Gastrocnemius medialis (tissue), 4 donors: ENCODE data around the gene DEGS1. TPM values are rescaled to one million over a fixed set of nuclear protein-coding genes. Genes with fewer than 3 reads are reported as not detected.

Experiments used
- ATAC-seq, 2 donors: fragments of 150-250 bp; one replicate each; pipeline ENCODE4 v1.9.1; 2016
- DNase-seq, 2 donors: peaks; one replicate each; pipeline ENCODE4 v3.0.0-alpha.2; 2019
- H3K27ac ChIP-seq, 4 donors: fragments of 200-600 bp; sonication (generic); 1 replicate in 1 of 4; 2 replicates in 3 of 4; pipeline ENCODE4 v1.5.1; 2016 to 2018; ENCODE audit warnings: mild to moderate bottlenecking in 2 of 4, moderate library complexity in 1 of 4
- H3K27me3 ChIP-seq, 3 donors: fragments of 200-600 bp; sonication (generic) in 2 of 3; 1 replicate in 1 of 3; 2 replicates in 2 of 3; pipeline versions ENCODE4 v1.5.1 to v1.6.0; 2016 to 2019; ENCODE audit warnings: mild to moderate bottlenecking in 1 of 3, moderate library complexity in 1 of 3
- H3K36me3 ChIP-seq, 2 donors: fragments of 200-600 bp; sonication (generic) in 1 of 2; one replicate each; pipeline ENCODE4 v1.5.1; 2017 to 2018
- H3K4me1 ChIP-seq, 2 donors: fragments of 200-600 bp; sonication (generic) in 1 of 2; one replicate each; pipeline ENCODE4 v1.5.1; 2016 to 2017; ENCODE audit warnings: mild to moderate bottlenecking in 2 of 2
- H3K4me3 ChIP-seq, 4 donors: fragments of 200-600 bp; sonication (generic) in 3 of 4; 1 replicate in 1 of 4; 2 replicates in 3 of 4; pipeline ENCODE4 v1.5.1; 2016 to 2019; ENCODE audit warnings: mild to moderate bottlenecking in 2 of 4
- H3K9me3 ChIP-seq, 3 donors: fragments of 200-600 bp; sonication (generic) in 2 of 3; 1 replicate in 1 of 3; 2 replicates in 2 of 3; pipeline ENCODE4 v1.5.1; 2016 to 2019
- CTCF ChIP-seq, 5 experiments: fragments of 450-650 bp in 3 of 5; fragments of 200-600 bp in 2 of 5; sonication (generic) in 2 of 5; IDR thresholded peaks in 4 of 5; conservative IDR thresholded peaks in 1 of 5; 1 replicate in 4 of 5; 2 replicates in 1 of 5; pipeline ENCODE4 v1.5.1; 2016 to 2019; ENCODE audit warnings: antibody characterized with exemption in 5 of 5, mild to moderate bottlenecking in 3 of 5, moderate library complexity in 3 of 5
- POLR2A ChIP-seq, 2 donors: fragments of 450-650 bp; IDR thresholded peaks; one replicate each; pipeline ENCODE4 v1.6.1; 2017; ENCODE audit warnings: antibody characterized with exemption in 2 of 2, mild to moderate bottlenecking in 2 of 2, moderate library complexity in 2 of 2
- in situ Hi-C, 4 donors: fragments of 200-750 bp; cut with MboI; loops; one replicate each; pipeline versions ENCODE4 v1.15.0 to v1.8.0; 2017; ENCODE audit warnings: low sequenced_read_pairs in 4 of 4
- intact Hi-C: fragments of 100-400 bp; cut with DNase I; formaldehyde crosslinking; loops from one replicate; pipeline ENCODE4 v1.15.1; 2023; ENCODE audit warnings: low total_unique reads
- total RNA-seq, 4 donors: library from RNA; depleted of rRNA; stranded (reverse); fragments of >200 nt; gene quantifications; one replicate each; pipeline versions ENCODE4 v1.1.0 to v1.2.3, GENCODE V29; 2016

DEGS1 gene
- total RNA-seq, 4 donors from 2014 or later = 21.5 to 26.3 (median 24.2) TPM

GRCh38 chr1:224141693-224142092 is 41.3 kb upstream of the DEGS1 start:
- TF ChIP-seq POLR2A (IDR thresholded peaks at IDR 0.05) (no peak), CTCF (IDR thresholded peaks at IDR 0.05 in 4 of 5, conservative IDR thresholded peaks at IDR 0.05 in 1 of 5) (no peak)
- Histone ChIP-seq H3K27ac (no peak overlapping the region), H3K4me1 (no peaks in the 10 kb centered on the region), H3K4me3 (no peak overlapping the region), H3K9me3 (no peaks in the 10 kb centered on the region), H3K27me3 (no peaks in the 10 kb centered on the region), H3K36me3 (peaks cover 0 to 21% of the 10 kb centered on the region in 2 donors)
- intact Hi-C loops (no loop called here), in situ Hi-C loops (no loop called here)
- DNase-seq = no peak
- ATAC-seq = no peak

- H3K9me3 ChIP-seq = no peaks in the 10 kb centered on the region
- H3K27me3 ChIP-seq = no peaks in the 10 kb centered on the region
- intact Hi-C loops = no loop called here
- no peak overlapping the region for H3K27ac ChIP-seq
- in situ Hi-C loops = no loop called here
- DNase-seq (no peak), ATAC-seq (no peak)
- H3K36me3 ChIP-seq = peaks cover 0 to 13% of the 10 kb centered on the region in 2 donors
- no peaks in the 10 kb centered on the region for H3K4me1 ChIP-seq
- H3K4me3 ChIP-seq = no peak overlapping the region
- TF ChIP-seq POLR2A (IDR thresholded peaks at IDR 0.05) = no peak
- no peak for TF ChIP-seq CTCF (IDR thresholded peaks at IDR 0.05 in 4 of 5, conservative IDR thresholded peaks at IDR 0.05 in 1 of 5)
These were observed 33.3 kb upstream of the DEGS1 start for GRCh38 chr1:224149709-224150108.

GRCh38 chr1:224151117-224151516 is 31.9 kb upstream of the DEGS1 start:
- H3K36me3 ChIP-seq = peaks cover 0 to 24% of the 10 kb centered on the region in 2 donors
- H3K4me3 ChIP-seq = no peak overlapping the region
- in situ Hi-C loops = no loop called here
- no peaks in the 10 kb centered on the region for H3K9me3 ChIP-seq
- H3K4me1 ChIP-seq = no peaks in the 10 kb centered on the region
- no peak for ATAC-seq
- DNase-seq = no peak
- intact Hi-C loops = no loop called here
- no peak for TF ChIP-seq CTCF (IDR thresholded peaks at IDR 0.05 in 4 of 5, conservative IDR thresholded peaks at IDR 0.05 in 1 of 5)
- no peak for TF ChIP-seq POLR2A (IDR thresholded peaks at IDR 0.05)
- H3K27ac ChIP-seq = no peak overlapping the region
- no peaks in the 10 kb centered on the region for H3K27me3 ChIP-seq

- in situ Hi-C loops = no loop called here
- peaks cover 0 to 50% of the 10 kb centered on the region in 2 donors for H3K36me3 ChIP-seq
These were observed 25.7 kb upstream of the DEGS1 start for GRCh38 chr1:224157316-224157715.

GRCh38 chr1:224159541-224159940 is 23.5 kb upstream of the DEGS1 start:
- Histone ChIP-seq H3K27me3 (no peaks in the 10 kb centered on the region), H3K9me3 (no peaks in the 10 kb centered on the region), H3K4me3 (no peak overlapping the region), H3K4me1 (no peaks in the 10 kb centered on the region), H3K27ac (no peak overlapping the region), H3K36me3 (peaks cover 0 to 40% of the 10 kb centered on the region in 2 donors)
- intact Hi-C loops = no loop called here
- in situ Hi-C loops = no loop called here
- TF ChIP-seq POLR2A (IDR thresholded peaks at IDR 0.05) (no peak), CTCF (IDR thresholded peaks at IDR 0.05 in 4 of 5, conservative IDR thresholded peaks at IDR 0.05 in 1 of 5) (no peak)
- ATAC-seq (no peak), DNase-seq (no peak)

More at GRCh38 chr1:224157316-224157715, 25.7 kb upstream of the DEGS1 start:
- Histone ChIP-seq H3K4me3 (no peak overlapping the region), H3K27ac (no peak overlapping the region), H3K27me3 (no peaks in the 10 kb centered on the region), H3K4me1 (no peaks in the 10 kb centered on the region), H3K9me3 (no peaks in the 10 kb centered on the region)
- intact Hi-C loops = no loop called here
- no peak for TF ChIP-seq POLR2A (IDR thresholded peaks at IDR 0.05)
- DNase-seq (no peak), ATAC-seq (no peak)
